ENCODE measurements around the gene DEDD. TPM values are rescaled to one million over a fixed set of nuclear protein-coding genes. Genes with fewer than 3 reads are reported as not detected.

The DEDD gene
- total RNA-seq, 2 experiments from 2014 or later: 33.9 to 44.9 TPM

- POLR2A ChIA-PET: no interaction called here
- H3K27me3 Mint-ChIP-seq: no peaks in the 10 kb centered on the region
- no peak overlapping the region for H3K4me3 Mint-ChIP-seq
Measured at GRCh38 chr1:161114556-161114955, 17.9 kb downstream of the DEDD start.

GRCh38 chr1:161113915-161114314 is 18.6 kb downstream of the DEDD start:
- no peak for DNase-seq
- ATAC-seq: no peak
- peaks cover 46% of the 10 kb centered on the region for H3K36me3 Mint-ChIP-seq (ENCODE audit: low read depth)
- ChIA-PET CTCF (interaction anchor here (0.7 to 3.9 kb wide), 4 partner anchors 15 to 115 kb away, joined by 3 to 32 read pairs (median 4); partner anchors contain the start of gene KLHDC9), POLR2A (interaction anchor here (0.6 kb wide), 1 partner anchor 69 kb away, joined by 3 read pairs; no protein-coding TSS in a partner anchor)
- H3K9me3 Mint-ChIP-seq (ENCODE audit: low read depth): no peaks in the 10 kb centered on the region
- H3K27me3 Mint-ChIP-seq: no peaks in the 10 kb centered on the region
- peaks cover 58% of the 10 kb centered on the region for H3K4me1 Mint-ChIP-seq
- peak overlapping the region; percentile 98 for H3K27ac Mint-ChIP-seq
- intact Hi-C loops (cut with DNase I, micrococcal nuclease): no loop called here
- H3K4me3 Mint-ChIP-seq: peak overlapping the region; percentile 15

More at GRCh38 chr1:161114556-161114955, 17.9 kb downstream of the DEDD start:
- CTCF ChIA-PET: interaction anchor here (0.6 to 3.9 kb wide), 4 partner anchors 16 to 279 kb away, joined by 3 to 32 read pairs (median 4); partner anchors contain the start of gene KLHDC9
- Mint-ChIP-seq H3K9me3 (ENCODE audit: low read depth) (no peaks in the 10 kb centered on the region), H3K4me1 (peaks cover 64% of the 10 kb centered on the region), H3K36me3 (ENCODE audit: low read depth) (peaks cover 46% of the 10 kb centered on the region), H3K27ac (peak overlapping the region; percentile 98)
- intact Hi-C loops (cut with DNase I, micrococcal nuclease): no loop called here
- no peak for ATAC-seq
- no peak for DNase-seq

- DNase-seq (no peak), ATAC-seq (no peak)
- Mint-ChIP-seq H3K36me3 (ENCODE audit: low read depth) (peaks cover 44% of the 10 kb centered on the region), H3K9me3 (ENCODE audit: low read depth) (no peaks in the 10 kb centered on the region), H3K27me3 (no peaks in the 10 kb centered on the region), H3K4me1 (peaks cover 52% of the 10 kb centered on the region), H3K4me3 (no peak overlapping the region), H3K27ac (peak overlapping the region; percentile 72)
- ChIA-PET POLR2A (no interaction called here), CTCF (interaction anchor here (0.5 to 3.9 kb wide), 4 partner anchors 10 to 121 kb away, joined by 3 to 32 read pairs (median 4); partner anchors contain the start of gene KLHDC9)
- intact Hi-C loops (cut with DNase I, micrococcal nuclease): no loop called here
Measured at GRCh38 chr1:161111527-161111926, 20.9 kb downstream of the DEDD start.

GRCh38 chr1:161111117-161111516 is 21.4 kb downstream of the DEDD start:
- Mint-ChIP-seq H3K4me3 (no peak overlapping the region), H3K27ac (peak overlapping the region; percentile 72), H3K36me3 (ENCODE audit: low read depth) (peaks cover 43% of the 10 kb centered on the region), H3K9me3 (ENCODE audit: low read depth) (no peaks in the 10 kb centered on the region), H3K4me1 (peaks cover 51% of the 10 kb centered on the region), H3K27me3 (no peaks in the 10 kb centered on the region)
- ChIA-PET CTCF (interaction anchor here (3.9 kb wide), 1 partner anchor 13 kb away, joined by 32 read pairs; the partner anchor contains the start of gene KLHDC9), POLR2A (no interaction called here)
- intact Hi-C loops (cut with DNase I, micrococcal nuclease): no loop called here
- no peak for ATAC-seq
- DNase-seq: no peak

- H3K4me3 Mint-ChIP-seq: no peak overlapping the region
- ChIA-PET CTCF (interaction anchor here (0.6 to 2.2 kb wide), 3 partner anchors 9 to 267 kb away, joined by 3 to 5 read pairs (median 5); no protein-coding TSS in a partner anchor), POLR2A (no interaction called here)
- intact Hi-C loops (cut with DNase I, micrococcal nuclease): loop anchor here in 1 of 2 experiments (5.0 kb wide), 1 partner anchor 36 kb away; no protein-coding TSS in a partner anchor
- H3K36me3 Mint-ChIP-seq (ENCODE audit: low read depth): peaks cover 35% of the 10 kb centered on the region
- DNase-seq (no peak), ATAC-seq (no peak)
- peaks cover 18% of the 10 kb centered on the region for H3K4me1 Mint-ChIP-seq
- H3K27me3 Mint-ChIP-seq: no peaks in the 10 kb centered on the region
- peak overlapping the region; percentile 23 for H3K27ac Mint-ChIP-seq
- H3K9me3 Mint-ChIP-seq (ENCODE audit: low read depth): no peaks in the 10 kb centered on the region
Measured at GRCh38 chr1:161106431-161106830, 26.0 kb downstream of the DEDD start.

GRCh38 chr1:161100556-161100955 is 31.9 kb downstream of the DEDD start:
- H3K27me3 Mint-ChIP-seq: no peaks in the 10 kb centered on the region
- intact Hi-C loops (cut with DNase I, micrococcal nuclease): no loop called here
- CTCF ChIA-PET: interaction anchor here (0.6 to 9.6 kb wide), 7 partner anchors 13 to 104 kb away, joined by 3 to 126 read pairs (median 4); partner anchors contain the start of genes ARHGAP30 and TSTD1
- H3K4me3 Mint-ChIP-seq: no peak overlapping the region
- ATAC-seq: no peak
- H3K9me3 Mint-ChIP-seq (ENCODE audit: low read depth): no peaks in the 10 kb centered on the region
- H3K4me1 Mint-ChIP-seq: peaks cover 30% of the 10 kb centered on the region
- no peak for DNase-seq
- no peak overlapping the region for H3K27ac Mint-ChIP-seq
- peaks cover 38% of the 10 kb centered on the region for H3K36me3 Mint-ChIP-seq (ENCODE audit: low read depth)
- POLR2A ChIA-PET: interaction anchor here (0.6 to 1.0 kb wide), 2 partner anchors 31 to 137 kb away, joined by 3 read pairs; partner anchors contain the start of gene NR1I3

GRCh38 chr1:161099090-161099802 is 33.2 kb downstream of the DEDD start:
- H3K27ac Mint-ChIP-seq: no peak overlapping the region
- H3K9me3 Mint-ChIP-seq (ENCODE audit: low read depth): no peaks in the 10 kb centered on the region
- intact Hi-C loops (cut with DNase I, micrococcal nuclease): loop anchor here (2.0 to 5.0 kb wide), 2 partner anchors 34 to 262 kb away; partner anchors contain the start of gene DEDD (in 2 of the 2)
- no peak for ATAC-seq
- H3K36me3 Mint-ChIP-seq (ENCODE audit: low read depth): peaks cover 34% of the 10 kb centered on the region
- POLR2A ChIA-PET: interaction anchor here (1.0 kb wide), 1 partner anchor 32 kb away, joined by 3 read pairs; no protein-coding TSS in a partner anchor
- no peak for DNase-seq
- CTCF ChIA-PET: interaction anchor here (0.7 to 9.6 kb wide), 11 partner anchors 14 to 310 kb away, joined by 3 to 126 read pairs (median 7); partner anchors contain the start of genes ARHGAP30, ITLN2, TSTD1 and USF1
- no peaks in the 10 kb centered on the region for H3K27me3 Mint-ChIP-seq
- peaks cover 29% of the 10 kb centered on the region for H3K4me1 Mint-ChIP-seq
- H3K4me3 Mint-ChIP-seq: peak overlapping the region; percentile 47

GRCh38 chr1:161098210-161099068 is 34.0 kb downstream of the DEDD start, which contains the start of gene KLHDC9:
Gene KLHDC9 (plus strand): TSS chr1:161098361. CDS start chr1:161098536, 175 bp downstream.
- DNase-seq (peak; percentile 84), ATAC-seq (peak; percentile 82)
- peak within 1 kb of the TSS; percentile 73 for H3K27ac Mint-ChIP-seq
- ChIA-PET CTCF (interaction anchor here (0.6 to 9.6 kb wide), 27 partner anchors 10 to 321 kb away, joined by 3 to 126 read pairs (median 4); partner anchors contain the start of genes ARHGAP30, ITLN2, PPOX and TOMM40L), POLR2A (interaction anchor here (0.6 to 1.4 kb wide), 7 partner anchors 19 to 84 kb away, joined by 3 to 4 read pairs (median 3); partner anchors contain the start of gene TSTD1)
- intact Hi-C loops (cut with DNase I, micrococcal nuclease): loop anchor here (2.0 to 5.0 kb wide), 2 partner anchors 34 to 261 kb away; partner anchors contain the start of gene DEDD (in 2 of the 2)
- peaks cover 32% of the 10 kb centered on the region for H3K36me3 Mint-ChIP-seq (ENCODE audit: low read depth)
- peaks cover 34% of the 10 kb centered on the region for H3K4me1 Mint-ChIP-seq
- no peaks in the 10 kb centered on the region for H3K27me3 Mint-ChIP-seq
- H3K4me3 Mint-ChIP-seq: peak within 1 kb of the TSS; percentile 71
- H3K9me3 Mint-ChIP-seq (ENCODE audit: low read depth): no peaks in the 10 kb centered on the region

- Mint-ChIP-seq H3K27me3 (no peaks in the 10 kb centered on the region), H3K27ac (no peak overlapping the region), H3K9me3 (ENCODE audit: low read depth) (no peaks in the 10 kb centered on the region), H3K4me3 (no peak overlapping the region), H3K4me1 (peaks cover 52% of the 10 kb centered on the region), H3K36me3 (ENCODE audit: low read depth) (peaks cover 23% of the 10 kb centered on the region)
- DNase-seq (no peak), ATAC-seq (no peak)
- intact Hi-C loops (cut with DNase I, micrococcal nuclease): loop anchor here (2.0 to 5.0 kb wide), 3 partner anchors 28 to 259 kb away; partner anchors contain the start of gene ARHGAP30 (in 1 of the 2)
- ChIA-PET CTCF (interaction anchor here (0.6 to 9.6 kb wide), 22 partner anchors 9 to 320 kb away, joined by 3 to 126 read pairs (median 6); partner anchors contain the start of genes ARHGAP30, F11R, ITLN2 and PPOX), POLR2A (no interaction called here)
Measured at GRCh38 chr1:161096530-161096929, 35.9 kb downstream of the DEDD start.

GRCh38 chr1:161096015-161096414 is 36.5 kb downstream of the DEDD start:
- H3K4me3 Mint-ChIP-seq: no peak overlapping the region
- DNase-seq: no peak
- no peaks in the 10 kb centered on the region for H3K27me3 Mint-ChIP-seq
- no peak overlapping the region for H3K27ac Mint-ChIP-seq
- peaks cover 58% of the 10 kb centered on the region for H3K4me1 Mint-ChIP-seq
- H3K9me3 Mint-ChIP-seq (ENCODE audit: low read depth): no peaks in the 10 kb centered on the region
- peaks cover 19% of the 10 kb centered on the region for H3K36me3 Mint-ChIP-seq (ENCODE audit: low read depth)
- ChIA-PET POLR2A (no interaction called here), CTCF (interaction anchor here (0.8 to 9.6 kb wide), 11 partner anchors 16 to 306 kb away, joined by 3 to 126 read pairs (median 15); partner anchors contain the start of genes ARHGAP30, ITLN2, PPOX and TSTD1)
- intact Hi-C loops (cut with DNase I, micrococcal nuclease): loop anchor here (2.0 to 5.0 kb wide), 3 partner anchors 27 to 259 kb away; partner anchors contain the start of gene ARHGAP30 (in 1 of the 2)
- no peak for ATAC-seq
